A673 (cell line): ENCODE data around the gene HILPDA.
"Not testable (repeated sequence)": the region's sequence is repeated elsewhere in the genome, so short reads cannot be mapped to it uniquely, and the experiment has no call there.

ENCODE experiments used
- CTCF ChIP-seq: fragments of 300-800, 200-600 bp; sonication (generic); conservative IDR thresholded peaks from 2 replicates; pipeline ENCODE4 v1.5.1; 2017; ENCODE audit warnings: low read depth, mild to moderate bottlenecking, antibody characterized with exemption, low read length, moderate library complexity, mixed read lengths
- EZH2 ChIP-seq: fragments of 200-600 bp; sonication (generic); IDR thresholded peaks from 2 replicates; pipeline ENCODE4 v1.6.1; 2017; ENCODE audit warnings: borderline replicate concordance, low read depth, mild to moderate bottlenecking, mixed read lengths, antibody characterized with exemption, low read length; ENCODE audit not compliant: poor library complexity, severe bottlenecking

DNA sequence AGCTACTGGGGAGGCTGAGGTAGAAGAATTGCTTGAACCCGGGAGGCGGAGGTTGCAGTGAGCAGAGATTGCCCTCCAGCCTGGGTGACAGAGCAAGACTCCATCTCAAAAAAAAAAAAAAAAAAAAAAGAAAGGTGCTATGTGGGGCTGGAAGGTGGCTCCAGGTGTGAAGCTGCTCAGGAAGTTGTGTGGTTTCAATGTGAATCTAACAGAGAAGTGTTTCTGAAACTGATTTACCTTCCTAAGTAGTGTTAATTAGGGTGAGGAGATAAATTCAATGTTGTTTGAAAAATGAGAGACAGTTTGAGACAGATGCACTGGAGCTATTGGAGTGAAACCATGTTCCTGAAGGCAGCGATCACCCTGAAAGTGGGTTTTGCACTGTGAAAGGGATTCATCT is 51.1 kb downstream of the HILPDA start:
- TF ChIP-seq CTCF, EZH2: not testable (repeated sequence)
